ENCODE results near the gene CD300C. TPM values are rescaled to one million over a fixed set of nuclear protein-coding genes. Genes with fewer than 3 reads are reported as not detected.

The CD300C gene
- total RNA-seq, 1 experiment from 2014 or later: not detected

GRCh38 chr17:74522381-74523105 is 23.4 kb downstream of the CD300C start:
- intact Hi-C loops (cut with micrococcal nuclease; ENCODE audit: unreplicated experiment): no loop called here
- POLR2A ChIA-PET (ENCODE audit: low non-redundant PET): no interaction called here
- H3K9me3 ChIP-seq (ENCODE audit: low read depth, low read length, poor library complexity, severe bottlenecking): no peaks in the 10 kb centered on the region
- DNase-seq (ENCODE audit: low spot score): no peak
- no peak overlapping the region for H3K27ac ChIP-seq (ENCODE audit: low read depth, low read length, poor library complexity, severe bottlenecking)
- CTCF ChIA-PET: no interaction called here
- no peak for TF ChIP-seq EZH2 (IDR thresholded peaks at IDR 0.05; ENCODE audit: borderline replicate concordance, low read depth, low read length, poor library complexity, severe bottlenecking)
- TF ChIP-seq, protein P1, sequence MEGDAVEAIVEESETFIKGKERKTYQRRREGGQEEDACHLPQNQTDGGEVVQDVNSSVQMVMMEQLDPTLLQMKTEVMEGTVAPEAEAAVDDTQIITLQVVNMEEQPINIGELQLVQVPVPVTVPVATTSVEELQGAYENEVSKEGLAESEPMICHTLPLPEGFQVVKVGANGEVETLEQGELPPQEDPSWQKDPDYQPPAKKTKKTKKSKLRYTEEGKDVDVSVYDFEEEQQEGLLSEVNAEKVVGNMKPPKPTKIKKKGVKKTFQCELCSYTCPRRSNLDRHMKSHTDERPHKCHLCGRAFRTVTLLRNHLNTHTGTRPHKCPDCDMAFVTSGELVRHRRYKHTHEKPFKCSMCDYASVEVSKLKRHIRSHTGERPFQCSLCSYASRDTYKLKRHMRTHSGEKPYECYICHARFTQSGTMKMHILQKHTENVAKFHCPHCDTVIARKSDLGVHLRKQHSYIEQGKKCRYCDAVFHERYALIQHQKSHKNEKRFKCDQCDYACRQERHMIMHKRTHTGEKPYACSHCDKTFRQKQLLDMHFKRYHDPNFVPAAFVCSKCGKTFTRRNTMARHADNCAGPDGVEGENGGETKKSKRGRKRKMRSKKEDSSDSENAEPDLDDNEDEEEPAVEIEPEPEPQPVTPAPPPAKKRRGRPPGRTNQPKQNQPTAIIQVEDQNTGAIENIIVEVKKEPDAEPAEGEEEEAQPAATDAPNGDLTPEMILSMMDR (conservative IDR thresholded peaks at IDR 0.05; ENCODE audit: low read depth, low read length): no peak
- H3K4me1 ChIP-seq (ENCODE audit: insufficient read depth, low read length, poor library complexity, severe bottlenecking): no peaks in the 10 kb centered on the region
- no peaks in the 10 kb centered on the region for H3K36me3 ChIP-seq (ENCODE audit: insufficient read depth, low read length, poor library complexity, severe bottlenecking)
- H3K4me3 ChIP-seq (ENCODE audit: low read depth, low read length, poor library complexity, severe bottlenecking): no peak overlapping the region
- peaks cover 45% of the 10 kb centered on the region for H3K27me3 ChIP-seq (replicated peaks; ENCODE audit: insufficient read depth, low read depth, low read length, poor library complexity)
- no TSS peak for BruUV-seq (replicated peaks)

GRCh38 chr17:74521701-74522201 is 24.2 kb downstream of the CD300C start:
- H3K4me1 ChIP-seq (ENCODE audit: insufficient read depth, low read length, poor library complexity, severe bottlenecking): no peaks in the 10 kb centered on the region
- H3K27me3 ChIP-seq (replicated peaks; ENCODE audit: insufficient read depth, low read depth, low read length, poor library complexity): peaks cover 42% of the 10 kb centered on the region
- no peak overlapping the region for H3K4me3 ChIP-seq (ENCODE audit: low read depth, low read length, poor library complexity, severe bottlenecking)
- no peak for TF ChIP-seq EZH2 (IDR thresholded peaks at IDR 0.05; ENCODE audit: borderline replicate concordance, low read depth, low read length, poor library complexity, severe bottlenecking)
- TF ChIP-seq, protein P1 (conservative IDR thresholded peaks at IDR 0.05; ENCODE audit: low read depth, low read length): no peak
- ChIA-PET POLR2A (ENCODE audit: low non-redundant PET) (no interaction called here), CTCF (no interaction called here)
- BruUV-seq (replicated peaks): no TSS peak
- H3K27ac ChIP-seq (ENCODE audit: low read depth, low read length, poor library complexity, severe bottlenecking): no peak overlapping the region
- no peaks in the 10 kb centered on the region for H3K9me3 ChIP-seq (ENCODE audit: low read depth, low read length, poor library complexity, severe bottlenecking)
- no peak for DNase-seq (ENCODE audit: low spot score)
- intact Hi-C loops (cut with micrococcal nuclease; ENCODE audit: unreplicated experiment): no loop called here
- no peaks in the 10 kb centered on the region for H3K36me3 ChIP-seq (ENCODE audit: insufficient read depth, low read length, poor library complexity, severe bottlenecking)

GRCh38 chr17:74520790-74521480 is 25.0 kb downstream of the CD300C start:
- POLR2A ChIA-PET (ENCODE audit: low non-redundant PET): no interaction called here
- no TSS peak for BruUV-seq (replicated peaks)

More at GRCh38 chr17:74520790-74521480, 25.0 kb downstream of the CD300C start:
- no peaks in the 10 kb centered on the region for H3K36me3 ChIP-seq (ENCODE audit: insufficient read depth, low read length, poor library complexity, severe bottlenecking)
- no peak overlapping the region for H3K4me3 ChIP-seq (ENCODE audit: low read depth, low read length, poor library complexity, severe bottlenecking)
- H3K27me3 ChIP-seq (replicated peaks; ENCODE audit: insufficient read depth, low read depth, low read length, poor library complexity): peaks cover 42% of the 10 kb centered on the region
- no peak overlapping the region for H3K27ac ChIP-seq (ENCODE audit: low read depth, low read length, poor library complexity, severe bottlenecking)
- TF ChIP-seq, protein P1 (conservative IDR thresholded peaks at IDR 0.05; ENCODE audit: low read depth, low read length): no peak
- no peak for TF ChIP-seq EZH2 (IDR thresholded peaks at IDR 0.05; ENCODE audit: borderline replicate concordance, low read depth, low read length, poor library complexity, severe bottlenecking)
- intact Hi-C loops (cut with micrococcal nuclease; ENCODE audit: unreplicated experiment): no loop called here
- CTCF ChIA-PET: no interaction called here
- no peaks in the 10 kb centered on the region for H3K9me3 ChIP-seq (ENCODE audit: low read depth, low read length, poor library complexity, severe bottlenecking)
- no peaks in the 10 kb centered on the region for H3K4me1 ChIP-seq (ENCODE audit: insufficient read depth, low read length, poor library complexity, severe bottlenecking)
- DNase-seq (ENCODE audit: low spot score): no peak
